Fibroblast of skin of back (primary cell): ENCODE data around the gene RPS14.

Experiments used
- DNase-seq: peaks from one replicate; pipeline ENCODE4 v3.0.0-alpha.2; 2013

The RPS14 gene

DNA sequence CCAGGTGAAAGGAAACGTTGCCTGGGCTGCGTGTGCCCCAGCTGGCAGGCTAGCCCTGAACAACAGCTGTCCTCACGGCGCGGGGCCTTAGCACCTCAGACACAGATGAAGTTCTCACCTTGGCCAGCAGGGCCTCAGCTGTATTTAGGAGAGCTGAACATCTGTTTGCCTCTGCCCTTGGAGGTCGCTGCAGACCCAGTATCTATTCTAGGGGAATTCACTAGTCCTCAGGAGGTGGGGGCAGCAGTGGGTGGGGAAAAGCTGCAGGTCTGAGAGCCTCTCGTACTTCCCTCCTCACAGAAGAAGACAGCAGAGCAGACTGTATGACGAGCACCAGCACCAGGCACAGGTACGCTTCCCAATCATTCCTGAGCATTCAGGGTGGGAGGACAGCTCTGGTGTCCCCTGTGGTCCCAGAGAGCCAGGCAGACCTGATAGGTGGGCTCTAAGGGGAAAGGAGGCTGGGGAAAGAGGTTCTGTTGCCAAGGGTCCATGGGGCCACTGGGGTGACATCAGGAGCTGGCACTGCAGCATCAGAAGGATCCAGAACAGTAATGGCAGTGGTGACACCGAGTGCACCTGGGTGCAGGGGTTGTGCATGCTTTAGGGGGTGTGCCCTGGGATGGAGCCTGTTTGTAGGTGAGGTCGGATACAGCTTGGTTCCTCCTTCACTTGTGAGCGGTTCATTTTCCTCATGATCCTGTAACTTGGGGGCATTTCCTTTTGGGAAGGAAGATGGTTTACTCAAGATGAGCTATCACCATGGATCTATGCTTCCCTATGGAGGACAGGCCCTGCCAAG lies 50.6 kb downstream of the RPS14 start:
- no peak for DNase-seq

DNA sequence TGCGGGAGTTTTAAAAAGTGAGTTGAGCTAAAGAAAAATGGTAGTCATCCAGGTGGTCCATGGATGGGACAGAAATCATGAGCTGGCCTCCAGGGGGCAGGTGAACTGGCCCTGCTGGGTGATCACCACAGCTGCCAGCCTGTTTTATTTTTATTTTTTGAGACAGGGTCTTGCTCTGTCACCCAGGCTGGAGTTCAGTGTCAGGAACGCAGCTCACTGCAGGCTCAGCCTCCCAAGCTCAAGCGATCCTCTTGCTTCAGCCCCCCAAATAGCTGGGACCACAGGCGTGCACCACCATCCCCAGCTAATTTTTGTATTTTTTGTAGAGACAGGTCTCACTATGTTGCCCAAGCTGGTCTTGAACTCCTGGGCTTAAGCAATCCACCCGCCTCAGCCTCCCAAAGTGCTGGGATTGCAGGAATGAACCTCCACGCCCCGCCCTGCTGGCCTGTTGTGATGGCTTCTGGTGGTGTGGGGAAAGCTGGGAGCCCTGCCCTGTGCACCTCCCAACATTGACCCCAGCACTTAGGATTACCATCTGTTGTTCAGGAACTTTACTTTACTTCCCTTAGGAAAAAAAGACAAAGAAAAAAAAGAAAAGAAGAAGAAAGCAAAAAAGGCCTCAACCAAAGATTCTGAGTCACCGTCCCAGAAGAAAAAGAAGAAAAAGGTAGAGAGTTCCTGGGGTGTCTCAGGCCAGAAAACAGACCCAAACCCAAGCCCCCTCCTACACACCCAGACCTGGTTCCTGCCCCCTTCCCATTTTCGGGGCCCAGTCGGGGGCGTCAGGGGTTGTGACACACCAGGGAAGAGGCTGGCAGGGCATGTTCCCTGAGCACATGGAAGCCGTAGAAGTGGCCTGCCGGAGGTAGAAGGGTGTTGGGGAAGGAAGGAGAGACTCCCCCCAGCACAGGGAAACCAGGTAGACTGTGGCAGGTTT lies 51.5 kb downstream of the RPS14 start:
- no peak for DNase-seq

DNA sequence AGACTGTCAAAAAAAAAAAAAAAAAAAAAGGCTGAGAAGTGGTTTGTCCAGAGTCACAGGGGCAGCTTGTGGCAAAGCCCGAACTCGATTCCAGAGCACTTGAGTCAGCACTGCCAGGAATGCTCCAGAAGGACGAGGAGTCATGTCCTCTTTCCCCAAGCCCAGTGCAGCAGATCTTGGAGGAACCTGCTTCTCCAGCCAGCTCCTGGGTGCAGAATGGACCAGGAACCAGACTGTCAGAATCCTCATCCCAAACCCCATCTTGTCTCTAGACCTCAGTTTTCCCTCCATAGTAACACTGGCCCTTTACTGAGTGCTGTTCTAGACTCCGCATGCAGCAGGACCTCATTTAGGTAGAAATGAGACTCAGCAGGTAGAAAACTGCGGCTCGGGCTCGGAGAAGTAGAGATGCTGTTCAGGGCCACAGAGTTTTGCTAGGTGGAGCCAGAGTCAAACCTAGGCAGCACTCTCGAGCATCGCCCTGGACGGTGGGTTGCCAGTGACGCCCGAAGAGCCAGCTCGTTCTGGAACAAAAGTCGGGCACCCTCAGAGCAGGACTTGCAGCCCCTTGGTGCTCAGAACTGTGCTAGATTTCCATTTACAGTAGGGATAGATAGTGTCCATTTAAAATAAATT lies 52.3 kb downstream of the RPS14 start:
- peak; percentile 20 for DNase-seq

- DNase-seq = no peak
Measured at GRCh38 chr5:150396267-150396666, 53.3 kb downstream of the RPS14 start.

- DNase-seq = no peak
Measured at GRCh38 chr5:150395688-150395975, 53.9 kb downstream of the RPS14 start.

GRCh38 chr5:150394912-150395687 lies 54.4 kb downstream of the RPS14 start:
- DNase-seq = no peak

- peak; percentile 16 for DNase-seq
Measured at GRCh38 chr5:150394131-150394530, 55.4 kb downstream of the RPS14 start.

DNA sequence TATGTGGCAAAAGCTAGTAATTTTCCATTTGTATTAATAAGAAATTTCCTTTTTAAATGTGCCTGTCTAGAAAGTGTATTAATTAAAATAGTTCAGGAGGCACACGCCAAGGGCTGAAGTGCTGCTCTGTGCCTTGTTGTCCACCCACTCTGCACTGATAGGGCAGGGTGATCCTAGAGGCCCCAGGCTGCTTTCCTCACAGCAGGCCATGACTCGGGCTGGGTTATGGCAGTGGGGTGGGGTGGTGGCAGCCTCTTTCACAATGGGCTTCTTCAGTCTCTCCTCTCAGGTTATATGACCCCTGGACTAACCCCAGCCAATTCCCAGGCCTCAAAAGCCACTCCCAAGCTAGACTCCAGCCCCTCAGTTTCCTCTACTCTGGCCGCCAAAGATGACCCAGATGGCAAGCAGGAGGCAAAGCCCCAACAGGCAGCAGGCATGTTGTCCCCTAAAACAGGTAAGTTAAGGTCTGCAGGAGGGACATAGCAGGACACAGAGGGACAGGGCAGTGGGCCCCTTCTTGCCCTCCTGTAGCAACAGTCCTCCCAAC lies 56.4 kb downstream of the RPS14 start:
- no peak for DNase-seq

DNA sequence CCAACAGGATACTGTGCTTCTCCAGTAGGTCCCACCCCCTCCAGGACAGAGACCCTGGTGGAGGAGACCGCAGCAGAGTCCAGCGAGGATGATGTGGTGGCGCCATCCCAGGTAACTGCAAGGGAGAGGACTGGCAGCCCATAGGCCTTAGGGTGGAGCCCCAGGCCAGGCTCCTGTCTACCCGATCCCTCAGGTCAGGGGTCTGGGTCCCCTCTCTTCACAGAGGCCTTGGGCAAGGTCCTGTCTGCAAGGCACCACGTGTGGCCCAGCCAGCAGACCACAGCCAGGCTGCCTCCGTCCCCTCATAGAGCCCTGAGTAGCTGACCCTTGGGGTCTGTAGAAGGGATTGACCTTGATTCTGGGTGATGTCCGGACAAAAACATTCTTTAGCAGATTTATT lies 56.9 kb downstream of the RPS14 start:
- no peak for DNase-seq
